HCT116 (cell line): ENCODE measurements around the gene CASP7. TPM values are rescaled to one million over a fixed set of nuclear protein-coding genes. Genes with fewer than 3 reads are reported as not detected.

ENCODE experiments used
- ATAC-seq: fragments of 200-7000 bp; cut with Tn5 transposase; 2 replicates; pipeline ENCODE4 v1.9.1; 2020; ENCODE audit warnings: mild to moderate bottlenecking, moderate library complexity
- BruUV-seq: library from RNA; stranded (reverse); fragments of 400-500 nt; replicated peaks from 2 replicates; lab custom pipeline; 2021; lab: Mats Ljungman, UMichigan
- CTCF ChIA-PET: fragments of 300-600 bp; sonication (Branson Sonifier 250); formaldehyde crosslinking; loops from one replicate; lab custom pipeline; 2021; ENCODE audit warnings: antibody characterized with exemption; lab: Charles Lee
- POLR2A ChIA-PET: fragments of 300-600, 350-600 bp; sonication (Branson Sonifier 250); formaldehyde crosslinking; loops from one replicate; lab custom pipeline; 2021; ENCODE audit warnings: antibody characterized with exemption; lab: Charles Lee
- RAD21 ChIA-PET, 2 experiments: fragments of 300-600 bp; sonication (Branson Sonifier 250); formaldehyde crosslinking; loops; one replicate each; lab custom pipeline; 2023; ENCODE audit warnings: low total read pairs in 2 of 2; ENCODE audit not compliant: uncharacterized antibody in 2 of 2, unreplicated experiment in 2 of 2, low non-redundant PET in 1 of 2; lab: Charles Lee
- DNase-seq: peaks from one replicate; pipeline ENCODE4 v3.0.0-alpha.2; 2010; ENCODE audit warnings: low read depth, low spot score
- H2AFZ ChIP-seq: fragments of 200-600 bp; shearing (Covaris generic), sonication (generic); 2 replicates; pipeline ENCODE4 v1.6.1; 2017; ENCODE audit warnings: low read depth, mixed run types, mixed read lengths, antibody characterized with exemption, low read length; ENCODE audit not compliant: poor library complexity, severe bottlenecking
- H3K27ac ChIP-seq: 2 replicates; pipeline ENCODE4 v1.5.1; 2012; ENCODE audit warnings: low read depth, low read length
- H3K27me3 ChIP-seq: fragments of 200-600 bp; sonication (generic); 2 replicates; pipeline ENCODE4 v1.6.1; 2016; ENCODE audit warnings: mixed run types, low read length, mixed read lengths; ENCODE audit not compliant: insufficient read depth
- H3K36me3 ChIP-seq, 2 experiments: fragments of 200-500 bp in 1 of 2; fragments of 200-600 bp in 1 of 2; sonication (Bioruptor generic) in 1 of 2; sonication (generic) in 1 of 2; 2 replicates each; pipeline versions ENCODE4 v1.5.1 to v1.6.1; 2014 to 2016; ENCODE audit warnings: low read length in 2 of 2, inconsistent platforms in 1 of 2, mixed read lengths in 1 of 2, mixed run types in 1 of 2; ENCODE audit not compliant: insufficient read depth in 2 of 2, control insufficient read depth in 1 of 2
- H3K4me1 ChIP-seq, 2 experiments: fragments of 200-600 bp in 1 of 2; sonication (generic) in 1 of 2; 2 replicates each; pipeline versions ENCODE4 v1.5.1 to v1.6.1; 2012 to 2017; ENCODE audit warnings: low read length in 2 of 2, inconsistent platforms in 1 of 2, mild to moderate bottlenecking in 1 of 2, mixed read lengths in 1 of 2, mixed run types in 1 of 2, moderate library complexity in 1 of 2; ENCODE audit not compliant: insufficient read depth in 2 of 2, control insufficient read depth in 1 of 2
- H3K4me2 ChIP-seq: fragments of 200-600 bp; sonication (generic); 2 replicates; pipeline ENCODE4 v1.6.1; 2017; ENCODE audit warnings: mixed run types, low read length, mixed read lengths
- H3K4me3 ChIP-seq, 2 experiments: fragments of 200-600 bp in 1 of 2; sonication (generic) in 1 of 2; replicated peaks in 1 of 2; 2 replicates each; pipeline ENCODE4 v1.5.1; 2011 to 2016; ENCODE audit warnings: low read length in 2 of 2, control low read depth in 1 of 2, low read depth in 1 of 2, mild to moderate bottlenecking in 1 of 2, mixed read lengths in 1 of 2, mixed run types in 1 of 2
- H3K79me2 ChIP-seq: fragments of 200-600 bp; sonication (generic); 2 replicates; pipeline ENCODE4 v1.6.1; 2017; ENCODE audit warnings: mild to moderate bottlenecking, mixed run types, low read length, moderate library complexity, mixed read lengths; ENCODE audit not compliant: insufficient read depth
- H3K9ac ChIP-seq: fragments of 200-600 bp; sonication (generic); 2 replicates; pipeline ENCODE4 v1.6.1; 2016; ENCODE audit warnings: low read length, mixed read lengths
- H3K9me2 ChIP-seq: fragments of 200-600 bp; sonication (generic), shearing (Covaris generic); 2 replicates; pipeline ENCODE4 v1.6.1; 2017; ENCODE audit warnings: mixed run types, mild to moderate bottlenecking, moderate library complexity; ENCODE audit not compliant: insufficient read depth
- H3K9me3 ChIP-seq, 2 experiments: fragments of 200-500 bp in 1 of 2; fragments of 200-600 bp in 1 of 2; sonication (Bioruptor generic) in 1 of 2; sonication (generic) in 1 of 2; 2 replicates each; pipeline ENCODE4 v1.6.1; 2014 to 2017; ENCODE audit warnings: low read length in 2 of 2, mixed read lengths in 2 of 2, inconsistent platforms in 1 of 2, low read depth in 1 of 2, mild to moderate bottlenecking in 1 of 2, mixed run types in 1 of 2, moderate library complexity in 1 of 2; ENCODE audit not compliant: control insufficient read depth in 1 of 2, insufficient read depth in 1 of 2
- H4K20me1 ChIP-seq: fragments of 200-600 bp; sonication (generic), shearing (Covaris generic); 2 replicates; pipeline ENCODE4 v1.6.1; 2017; ENCODE audit warnings: mixed run types, mild to moderate bottlenecking, moderate library complexity; ENCODE audit not compliant: insufficient read depth
- ATF3 ChIP-seq: IDR thresholded peaks from 2 replicates; pipeline ENCODE4 v1.6.1; 2012
- CEBPB ChIP-seq: IDR thresholded peaks from 2 replicates; pipeline ENCODE4 v1.6.1; 2012; ENCODE audit warnings: low read depth
- FOSL1 ChIP-seq: IDR thresholded peaks from 2 replicates; pipeline ENCODE4 v1.6.1; 2012; ENCODE audit warnings: low read depth
- JUND ChIP-seq: IDR thresholded peaks from 2 replicates; pipeline ENCODE4 v1.6.1; 2012
- POLR2A ChIP-seq: IDR thresholded peaks from 2 replicates; pipeline ENCODE4 v1.7.0; 2011; ENCODE audit warnings: borderline replicate concordance; ENCODE audit not compliant: insufficient read depth, insufficient read length; ENCODE audit errors: extremely low read depth
- POLR2AphosphoS5 ChIP-seq: IDR thresholded peaks from 2 replicates; pipeline ENCODE4 v1.6.1; 2011; ENCODE audit warnings: mild to moderate bottlenecking, low read depth, low read length, moderate library complexity
- RAD21 ChIP-seq: IDR thresholded peaks from 2 replicates; pipeline ENCODE4 v1.6.1; 2012; ENCODE audit warnings: low read depth, mild to moderate bottlenecking
- SIN3A ChIP-seq: IDR thresholded peaks from 2 replicates; pipeline ENCODE4 v1.6.1; 2012; ENCODE audit warnings: low read depth
- SRF ChIP-seq: IDR thresholded peaks from 2 replicates; pipeline ENCODE4 v1.6.1; 2012; ENCODE audit warnings: low read depth
- TCF7L2 ChIP-seq: IDR thresholded peaks from 2 replicates; pipeline ENCODE4 v1.7.0; 2011; ENCODE audit warnings: borderline replicate concordance, inconsistent platforms; ENCODE audit not compliant: insufficient read depth, insufficient read length; ENCODE audit errors: extremely low read depth
- YY1 ChIP-seq: IDR thresholded peaks from 2 replicates; pipeline ENCODE4 v1.6.1; 2011; ENCODE audit warnings: low read length, low read depth, moderate library complexity, mild to moderate bottlenecking; ENCODE audit not compliant: insufficient replicate concordance; ENCODE audit errors: extremely low read depth
- ZFX ChIP-seq: fragments of 450-650 bp; IDR thresholded peaks from 2 replicates; pipeline ENCODE4 v1.6.1; 2017
- intact Hi-C: fragments of 100-400 bp; cut with micrococcal nuclease; formaldehyde crosslinking; loops from 2 replicates; pipeline ENCODE4 v1.10.0; 2022
- total RNA-seq: library from RNA; stranded (reverse); gene quantifications from one replicate; pipeline ENCODE4 v1.2.1, GENCODE V29; 2021; ENCODE audit not compliant: unreplicated experiment
- TF ChIP-seq, protein P1 (sequence below): IDR thresholded peaks from 2 replicates; pipeline ENCODE4 v1.6.1; 2012; ENCODE audit warnings: low read depth

The CASP7 gene
- total RNA-seq, 1 experiment from 2014 or later: 30.5 TPM

- TF ChIP-seq, protein P1, sequence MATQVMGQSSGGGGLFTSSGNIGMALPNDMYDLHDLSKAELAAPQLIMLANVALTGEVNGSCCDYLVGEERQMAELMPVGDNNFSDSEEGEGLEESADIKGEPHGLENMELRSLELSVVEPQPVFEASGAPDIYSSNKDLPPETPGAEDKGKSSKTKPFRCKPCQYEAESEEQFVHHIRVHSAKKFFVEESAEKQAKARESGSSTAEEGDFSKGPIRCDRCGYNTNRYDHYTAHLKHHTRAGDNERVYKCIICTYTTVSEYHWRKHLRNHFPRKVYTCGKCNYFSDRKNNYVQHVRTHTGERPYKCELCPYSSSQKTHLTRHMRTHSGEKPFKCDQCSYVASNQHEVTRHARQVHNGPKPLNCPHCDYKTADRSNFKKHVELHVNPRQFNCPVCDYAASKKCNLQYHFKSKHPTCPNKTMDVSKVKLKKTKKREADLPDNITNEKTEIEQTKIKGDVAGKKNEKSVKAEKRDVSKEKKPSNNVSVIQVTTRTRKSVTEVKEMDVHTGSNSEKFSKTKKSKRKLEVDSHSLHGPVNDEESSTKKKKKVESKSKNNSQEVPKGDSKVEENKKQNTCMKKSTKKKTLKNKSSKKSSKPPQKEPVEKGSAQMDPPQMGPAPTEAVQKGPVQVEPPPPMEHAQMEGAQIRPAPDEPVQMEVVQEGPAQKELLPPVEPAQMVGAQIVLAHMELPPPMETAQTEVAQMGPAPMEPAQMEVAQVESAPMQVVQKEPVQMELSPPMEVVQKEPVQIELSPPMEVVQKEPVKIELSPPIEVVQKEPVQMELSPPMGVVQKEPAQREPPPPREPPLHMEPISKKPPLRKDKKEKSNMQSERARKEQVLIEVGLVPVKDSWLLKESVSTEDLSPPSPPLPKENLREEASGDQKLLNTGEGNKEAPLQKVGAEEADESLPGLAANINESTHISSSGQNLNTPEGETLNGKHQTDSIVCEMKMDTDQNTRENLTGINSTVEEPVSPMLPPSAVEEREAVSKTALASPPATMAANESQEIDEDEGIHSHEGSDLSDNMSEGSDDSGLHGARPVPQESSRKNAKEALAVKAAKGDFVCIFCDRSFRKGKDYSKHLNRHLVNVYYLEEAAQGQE: no peak
- TF ChIP-seq RAD21 (0 out of 2 replicates have a peak, but pooled peaks have one; percentile 36), CEBPB (peak; percentile 59), SIN3A (no peak), ATF3 (peak; percentile 27; the same call in 1 of the 2 replicates), TCF7L2 (no peak), POLR2A (no peak), YY1 (no peak), ZFX (no peak)
Observed at GRCh38 chr10:113735913-113736312, 56.2 kb downstream of the CASP7 start (continued).

DNA sequence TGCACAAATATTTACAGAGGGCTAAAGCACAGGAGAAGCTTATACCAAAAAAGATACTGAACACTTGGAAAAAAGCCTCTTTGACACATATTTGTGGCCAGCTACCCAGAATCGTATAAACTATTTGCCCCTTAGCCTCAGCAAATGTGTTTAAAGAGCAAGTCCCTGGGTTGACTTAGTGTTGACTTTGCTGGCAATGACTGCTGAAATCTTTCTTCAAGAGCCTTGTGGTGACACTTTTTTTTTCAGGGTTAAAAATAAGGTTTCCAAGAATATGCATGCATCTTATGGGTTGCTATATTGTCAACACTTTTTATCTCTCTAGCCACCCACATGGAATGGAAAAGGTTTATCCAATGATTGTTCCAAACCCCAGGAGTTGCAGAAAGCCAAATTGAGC lies 56.9 kb downstream of the CASP7 start:
- Histone ChIP-seq H3K4me2 (no peak overlapping the region), H3K27ac (no peak overlapping the region), H3K9ac (no peak overlapping the region), H3K9me3 (no peaks in the 10 kb centered on the region), H3K79me2 (no peaks in the 10 kb centered on the region), H3K27me3 (no peaks in the 10 kb centered on the region), H3K4me1 (no peaks in the 10 kb centered on the region), H2AFZ (no peak overlapping the region), H3K4me3 (no peak overlapping the region), H4K20me1 (no peaks in the 10 kb centered on the region), H3K9me2 (no peaks in the 10 kb centered on the region), H3K36me3 (no peaks in the 10 kb centered on the region)
- ChIA-PET POLR2A (no interaction called here), RAD21 (no interaction called here), CTCF (no interaction called here)
- no TSS peak for BruUV-seq
- no peak for ATAC-seq
- no peak for TF ChIP-seq POLR2AphosphoS5
- no peak for TF ChIP-seq JUND
- TF ChIP-seq FOSL1: no peak
- no peak for TF ChIP-seq SRF
- TF ChIP-seq, protein P1: no peak
- intact Hi-C loops: no loop called here
- no peak for DNase-seq
